Measurements from ENCODE around the gene NXF1. TPM values are rescaled to one million over a fixed set of nuclear protein-coding genes. Genes with fewer than 3 reads are reported as not detected.
A peak's percentile ranks its signal among the peaks of the same experiment; 100 is the strongest.

NXF1 gene
- total and polyA plus RNA-seq, 2 of the 13 experiments (the other 11 are each of a cell fraction or from before 2014, with no cell fraction given) = 30.4 to 30.9 TPM

DNA sequence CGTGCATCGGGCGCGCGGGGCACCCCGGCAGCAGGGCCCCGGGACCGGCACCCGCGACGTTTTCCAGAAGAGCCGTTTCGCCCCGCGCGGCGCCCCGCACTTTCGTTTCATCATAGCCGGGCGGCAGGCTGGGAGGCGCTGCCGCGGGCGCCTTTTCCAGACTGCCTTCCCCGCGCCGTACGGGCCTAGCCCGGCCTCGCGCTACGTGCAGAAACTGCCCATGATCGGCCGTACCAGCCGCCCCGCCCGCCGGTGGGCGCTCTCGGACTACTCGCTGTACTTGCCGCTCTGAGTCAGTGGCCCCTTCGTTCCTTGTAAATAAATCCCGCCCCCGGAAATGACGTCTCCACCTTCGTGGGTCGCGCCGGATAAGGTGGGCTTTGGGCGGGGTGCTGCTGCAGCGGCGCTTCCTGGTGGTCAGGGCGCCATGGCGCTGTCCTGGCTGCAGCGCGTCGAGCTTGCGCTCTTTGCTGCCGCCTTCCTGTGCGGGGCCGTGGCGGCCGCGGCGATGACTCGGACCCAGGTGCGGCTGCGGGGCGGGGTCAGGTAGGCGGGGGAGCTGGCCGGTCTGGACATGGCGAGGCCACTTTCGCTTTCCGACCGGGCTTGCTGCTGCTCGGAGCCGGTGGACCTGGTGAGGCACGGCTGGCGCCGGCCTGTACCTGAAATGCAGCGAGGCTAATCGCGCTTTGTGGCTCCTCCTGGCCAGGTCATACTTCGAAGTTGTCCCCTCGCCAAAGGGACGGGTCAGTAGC is 18.1 kb downstream of the NXF1 start, which contains the start of gene TMEM179B (continued):
- TF ChIP-seq, protein P1, sequence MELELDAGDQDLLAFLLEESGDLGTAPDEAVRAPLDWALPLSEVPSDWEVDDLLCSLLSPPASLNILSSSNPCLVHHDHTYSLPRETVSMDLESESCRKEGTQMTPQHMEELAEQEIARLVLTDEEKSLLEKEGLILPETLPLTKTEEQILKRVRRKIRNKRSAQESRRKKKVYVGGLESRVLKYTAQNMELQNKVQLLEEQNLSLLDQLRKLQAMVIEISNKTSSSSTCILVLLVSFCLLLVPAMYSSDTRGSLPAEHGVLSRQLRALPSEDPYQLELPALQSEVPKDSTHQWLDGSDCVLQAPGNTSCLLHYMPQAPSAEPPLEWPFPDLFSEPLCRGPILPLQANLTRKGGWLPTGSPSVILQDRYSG (CRISPR knock-in tag; IDR thresholded peaks at IDR 0.05) = 0 out of 2 replicates have a peak, but pooled peaks have one; percentile 34
- TF ChIP-seq, protein P2, sequence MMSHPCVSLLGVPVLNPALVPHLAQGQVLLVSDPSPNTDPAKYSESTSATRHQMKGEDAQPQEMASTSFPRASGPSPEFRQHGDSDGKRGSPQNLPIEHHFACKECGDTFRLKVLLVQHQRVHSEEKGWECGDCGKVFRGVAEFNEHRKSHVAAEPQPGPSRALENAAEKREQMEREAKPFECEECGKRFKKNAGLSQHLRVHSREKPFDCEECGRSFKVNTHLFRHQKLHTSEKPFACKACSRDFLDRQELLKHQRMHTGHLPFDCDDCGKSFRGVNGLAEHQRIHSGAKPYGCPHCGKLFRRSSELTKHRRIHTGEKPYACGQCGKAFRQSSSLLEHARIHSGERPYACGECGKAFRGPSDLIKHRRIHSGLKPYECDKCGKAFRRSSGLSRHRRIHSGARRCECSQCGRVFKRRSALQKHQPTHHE (CRISPR knock-in tag; IDR thresholded peaks at IDR 0.05; ENCODE audit: borderline replicate concordance) = peak; percentile 89; the same call in 1 of the 2 replicates
- no peak for TF ChIP-seq SRSF9 (IDR thresholded peaks at IDR 0.05; ENCODE audit: borderline replicate concordance, insufficient read depth, low read depth, low read length, poor library complexity, severe bottlenecking)
- TF ChIP-seq XRCC5 (optimal IDR thresholded peaks at IDR 0.05; ENCODE audit: low read length) = peak; percentile 72
- peak; percentile 97 for TF ChIP-seq ARID2 (CRISPR knock-in tag; IDR thresholded peaks at IDR 0.05; ENCODE audit: borderline replicate concordance)
- peak; percentile 96 for TF ChIP-seq BORCS8-MEF2B (CRISPR knock-in tag; IDR thresholded peaks at IDR 0.05)
- TF ChIP-seq MXD4 (CRISPR knock-in tag; IDR thresholded peaks at IDR 0.05) = peak; percentile 82
- TF ChIP-seq ZNF773 (CRISPR knock-in tag; IDR thresholded peaks at IDR 0.05; ENCODE audit: borderline replicate concordance) = no peak
- TF ChIP-seq ZSCAN12 (CRISPR knock-in tag; IDR thresholded peaks at IDR 0.05) = 0 out of 2 replicates have a peak, but pooled peaks have one; percentile 39
- TF ChIP-seq DMAP1 (CRISPR knock-in tag; IDR thresholded peaks at IDR 0.05) = peak; percentile 89
- no peak for TF ChIP-seq CEBPB (IDR thresholded peaks at IDR 0.05; ENCODE audit: borderline replicate concordance, low read depth, low read length)
- TF ChIP-seq, protein P3, sequence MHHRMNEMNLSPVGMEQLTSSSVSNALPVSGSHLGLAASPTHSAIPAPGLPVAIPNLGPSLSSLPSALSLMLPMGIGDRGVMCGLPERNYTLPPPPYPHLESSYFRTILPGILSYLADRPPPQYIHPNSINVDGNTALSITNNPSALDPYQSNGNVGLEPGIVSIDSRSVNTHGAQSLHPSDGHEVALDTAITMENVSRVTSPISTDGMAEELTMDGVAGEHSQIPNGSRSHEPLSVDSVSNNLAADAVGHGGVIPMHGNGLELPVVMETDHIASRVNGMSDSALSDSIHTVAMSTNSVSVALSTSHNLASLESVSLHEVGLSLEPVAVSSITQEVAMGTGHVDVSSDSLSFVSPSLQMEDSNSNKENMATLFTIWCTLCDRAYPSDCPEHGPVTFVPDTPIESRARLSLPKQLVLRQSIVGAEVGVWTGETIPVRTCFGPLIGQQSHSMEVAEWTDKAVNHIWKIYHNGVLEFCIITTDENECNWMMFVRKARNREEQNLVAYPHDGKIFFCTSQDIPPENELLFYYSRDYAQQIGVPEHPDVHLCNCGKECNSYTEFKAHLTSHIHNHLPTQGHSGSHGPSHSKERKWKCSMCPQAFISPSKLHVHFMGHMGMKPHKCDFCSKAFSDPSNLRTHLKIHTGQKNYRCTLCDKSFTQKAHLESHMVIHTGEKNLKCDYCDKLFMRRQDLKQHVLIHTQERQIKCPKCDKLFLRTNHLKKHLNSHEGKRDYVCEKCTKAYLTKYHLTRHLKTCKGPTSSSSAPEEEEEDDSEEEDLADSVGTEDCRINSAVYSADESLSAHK (CRISPR knock-in tag; IDR thresholded peaks at IDR 0.05; ENCODE audit: borderline replicate concordance) = no peak
- TF ChIP-seq, protein P4, sequence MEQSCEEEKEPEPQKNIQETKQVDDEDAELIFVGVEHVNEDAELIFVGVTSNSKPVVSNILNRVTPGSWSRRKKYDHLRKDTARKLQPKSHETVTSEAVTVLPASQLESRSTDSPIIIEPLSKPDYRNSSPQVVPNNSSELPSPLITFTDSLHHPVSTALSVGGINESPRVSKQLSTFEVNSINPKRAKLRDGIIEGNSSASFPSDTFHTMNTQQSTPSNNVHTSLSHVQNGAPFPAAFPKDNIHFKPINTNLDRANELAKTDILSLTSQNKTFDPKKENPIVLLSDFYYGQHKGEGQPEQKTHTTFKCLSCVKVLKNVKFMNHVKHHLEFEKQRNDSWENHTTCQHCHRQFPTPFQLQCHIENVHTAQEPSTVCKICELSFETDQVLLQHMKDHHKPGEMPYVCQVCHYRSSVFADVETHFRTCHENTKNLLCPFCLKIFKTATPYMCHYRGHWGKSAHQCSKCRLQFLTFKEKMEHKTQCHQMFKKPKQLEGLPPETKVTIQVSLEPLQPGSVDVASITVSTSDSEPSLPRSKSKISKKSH (CRISPR knock-in tag; IDR thresholded peaks at IDR 0.05; ENCODE audit: borderline replicate concordance) = peak; percentile 77; the same call in 1 of the 2 replicates
- TF ChIP-seq, protein P5, sequence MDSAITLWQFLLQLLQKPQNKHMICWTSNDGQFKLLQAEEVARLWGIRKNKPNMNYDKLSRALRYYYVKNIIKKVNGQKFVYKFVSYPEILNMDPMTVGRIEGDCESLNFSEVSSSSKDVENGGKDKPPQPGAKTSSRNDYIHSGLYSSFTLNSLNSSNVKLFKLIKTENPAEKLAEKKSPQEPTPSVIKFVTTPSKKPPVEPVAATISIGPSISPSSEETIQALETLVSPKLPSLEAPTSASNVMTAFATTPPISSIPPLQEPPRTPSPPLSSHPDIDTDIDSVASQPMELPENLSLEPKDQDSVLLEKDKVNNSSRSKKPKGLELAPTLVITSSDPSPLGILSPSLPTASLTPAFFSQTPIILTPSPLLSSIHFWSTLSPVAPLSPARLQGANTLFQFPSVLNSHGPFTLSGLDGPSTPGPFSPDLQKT (CRISPR knock-in tag; IDR thresholded peaks at IDR 0.05; ENCODE audit: borderline replicate concordance) = no peak
- TF ChIP-seq ZFP41 (CRISPR knock-in tag; IDR thresholded peaks at IDR 0.05; ENCODE audit: borderline replicate concordance) = no peak
- TF ChIP-seq CHCHD3 (CRISPR knock-in tag; IDR thresholded peaks at IDR 0.05) = 0 out of 2 replicates have a peak, but pooled peaks have one; percentile 43
- TF ChIP-seq, protein P6, sequence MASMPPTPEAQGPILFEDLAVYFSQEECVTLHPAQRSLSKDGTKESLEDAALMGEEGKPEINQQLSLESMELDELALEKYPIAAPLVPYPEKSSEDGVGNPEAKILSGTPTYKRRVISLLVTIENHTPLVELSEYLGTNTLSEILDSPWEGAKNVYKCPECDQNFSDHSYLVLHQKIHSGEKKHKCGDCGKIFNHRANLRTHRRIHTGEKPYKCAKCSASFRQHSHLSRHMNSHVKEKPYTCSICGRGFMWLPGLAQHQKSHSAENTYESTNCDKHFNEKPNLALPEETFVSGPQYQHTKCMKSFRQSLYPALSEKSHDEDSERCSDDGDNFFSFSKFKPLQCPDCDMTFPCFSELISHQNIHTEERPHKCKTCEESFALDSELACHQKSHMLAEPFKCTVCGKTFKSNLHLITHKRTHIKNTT (CRISPR knock-in tag; IDR thresholded peaks at IDR 0.05) = no peak
- 0 out of 2 replicates have a peak, but pooled peaks have one; percentile 88 for TF ChIP-seq CBFB (CRISPR knock-in tag; IDR thresholded peaks at IDR 0.05)
- no peak for TF ChIP-seq ZNF17 (CRISPR knock-in tag; IDR thresholded peaks at IDR 0.05)
- peak; percentile 95 for TF ChIP-seq AHR (CRISPR knock-in tag; IDR thresholded peaks at IDR 0.05)
